Measurements from ENCODE around the gene BMX.

BMX gene

DNA sequence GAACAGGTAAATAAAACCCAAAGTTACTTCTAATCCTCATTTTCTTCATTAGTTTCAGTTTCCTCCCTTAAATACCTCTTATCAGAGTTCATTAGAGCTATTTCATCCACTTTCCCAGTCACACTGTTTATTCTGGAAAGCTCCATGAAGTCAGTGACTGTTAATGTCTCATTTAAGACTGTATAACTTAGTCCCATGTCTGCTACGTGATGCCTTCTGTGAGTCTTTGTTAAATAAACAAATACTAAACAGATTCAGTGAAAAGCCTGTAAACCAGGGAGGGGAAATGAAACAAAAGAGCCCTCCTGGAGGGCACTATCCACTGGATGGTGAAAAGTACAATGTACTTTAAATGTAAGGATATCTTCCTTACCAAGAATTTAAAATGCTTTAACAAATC, 75.4 kb downstream of the BMX start:
- DNase-seq = no peak

DNA sequence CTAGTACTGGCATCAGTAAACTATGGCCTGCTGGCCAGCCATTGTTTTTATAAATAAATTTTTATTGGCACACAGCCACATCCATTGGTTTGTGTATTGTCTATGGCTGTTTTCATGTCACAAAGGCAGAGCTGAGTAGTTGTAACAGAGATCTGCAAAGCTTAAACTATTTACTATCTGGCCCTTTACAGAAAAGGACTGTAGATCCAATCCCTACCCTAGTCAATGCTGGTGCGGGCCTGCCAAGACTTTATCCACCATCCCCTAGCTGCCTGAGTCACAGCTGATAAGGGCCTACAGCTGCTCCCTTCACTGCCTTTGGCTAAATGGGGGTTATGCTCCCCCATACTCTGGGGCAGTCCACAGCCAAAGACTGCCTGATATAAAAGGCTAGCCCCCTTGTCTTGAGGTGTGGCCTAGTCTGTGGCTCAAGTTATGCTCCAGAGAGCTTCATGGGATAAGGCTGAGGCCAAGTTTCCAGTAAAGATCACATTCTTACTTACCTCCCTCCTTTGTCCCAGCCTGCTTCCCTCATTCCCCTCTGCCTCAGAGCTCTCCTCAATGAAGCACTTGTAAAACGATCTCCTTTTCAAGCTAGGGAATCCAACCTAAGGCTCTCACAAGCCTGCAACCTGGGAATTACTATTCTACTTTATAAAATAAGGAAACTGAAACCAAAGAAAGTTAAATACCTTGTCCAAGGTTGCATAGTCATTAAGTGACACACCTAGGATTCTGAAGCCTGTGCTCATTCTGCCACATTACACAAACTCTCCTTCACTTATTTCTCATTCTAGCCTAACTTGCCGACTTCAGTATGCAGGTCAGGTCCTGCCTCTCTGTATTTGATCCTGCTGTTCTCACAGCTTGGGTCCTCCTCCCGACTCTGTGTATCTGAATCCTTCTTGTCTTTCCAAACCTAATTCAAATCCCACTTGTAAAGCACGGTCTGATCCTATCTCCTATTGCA, 79.5 kb downstream of the BMX start:
- DNase-seq = no peak

DNA sequence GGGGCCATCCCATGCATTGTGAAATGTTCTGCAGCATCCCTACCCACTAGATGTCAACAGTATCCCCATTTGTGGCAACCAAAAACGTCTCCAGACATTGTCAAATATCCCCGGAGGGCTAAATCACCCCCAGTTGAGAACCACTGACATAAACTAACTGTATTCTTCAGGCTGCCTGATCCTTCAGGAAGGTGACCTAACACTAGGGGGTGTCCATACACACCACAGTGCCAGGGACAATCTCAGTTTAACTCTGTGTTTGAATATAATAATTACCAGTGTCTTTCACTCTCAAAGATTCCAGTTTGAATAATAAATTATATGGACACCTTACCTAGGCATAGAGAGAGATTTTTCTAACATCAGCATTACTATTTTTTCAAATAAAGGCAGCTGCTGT, 93.8 kb downstream of the BMX start:
- no peak for DNase-seq

DNA sequence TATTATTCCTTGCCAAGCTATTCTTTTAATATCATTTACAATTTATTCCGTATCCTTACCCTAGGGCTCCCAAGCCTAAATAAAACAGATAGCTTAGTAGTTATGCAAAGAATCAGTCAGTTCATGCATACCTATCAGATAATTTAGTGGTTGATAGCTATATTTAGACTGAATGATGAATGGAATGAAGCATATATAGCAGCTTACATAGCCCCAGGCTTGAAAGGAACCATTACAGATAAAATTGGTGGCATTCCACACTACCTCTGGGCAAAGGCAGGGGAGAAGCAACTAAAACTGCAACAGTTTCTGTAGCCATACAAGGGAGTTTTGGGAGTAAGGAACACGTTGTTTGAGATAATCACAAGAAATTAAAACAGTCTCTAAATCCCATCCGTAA, 97.4 kb downstream of the BMX start:
- DNase-seq = no peak

DNA sequence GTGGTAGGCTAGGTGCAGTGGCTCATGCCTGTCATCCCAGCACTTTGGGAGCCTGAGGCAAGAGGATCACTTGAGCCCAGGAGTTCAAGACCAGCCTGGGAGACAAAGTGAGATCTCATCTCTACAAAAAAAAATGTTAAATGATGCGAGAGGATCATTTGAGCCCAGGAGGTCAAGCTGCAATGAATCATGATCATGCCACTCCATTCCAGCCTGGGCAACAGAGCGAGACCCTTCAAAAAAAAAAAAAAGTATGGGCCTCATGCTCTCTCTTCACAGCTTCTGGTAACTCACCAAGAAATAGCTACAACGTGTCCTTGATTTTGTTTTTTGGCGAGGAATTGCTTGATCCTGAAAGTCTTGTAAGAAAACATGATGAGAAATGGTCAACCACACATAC, 98.9 kb downstream of the BMX start:
- DNase-seq = no peak

DNA sequence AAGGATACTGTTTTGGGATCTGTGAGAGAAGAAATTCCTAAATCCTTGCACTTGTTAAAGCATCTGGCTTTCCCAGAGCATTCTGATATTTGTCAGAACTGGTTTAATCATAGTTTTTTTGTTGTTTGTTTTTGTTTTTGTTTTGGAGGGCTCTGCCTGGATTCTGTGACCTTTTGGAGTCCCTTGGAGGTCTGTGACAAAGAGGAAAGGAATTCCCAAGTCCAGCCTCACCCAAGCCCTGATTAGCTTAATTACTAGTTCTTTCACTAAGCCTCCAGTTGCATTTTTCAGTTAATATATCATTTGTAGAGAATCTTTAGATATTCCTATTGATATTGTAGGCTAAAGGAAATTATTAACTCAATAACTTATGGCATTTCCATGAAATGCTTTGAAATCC, 99.4 kb downstream of the BMX start:
- no peak for DNase-seq

DNA sequence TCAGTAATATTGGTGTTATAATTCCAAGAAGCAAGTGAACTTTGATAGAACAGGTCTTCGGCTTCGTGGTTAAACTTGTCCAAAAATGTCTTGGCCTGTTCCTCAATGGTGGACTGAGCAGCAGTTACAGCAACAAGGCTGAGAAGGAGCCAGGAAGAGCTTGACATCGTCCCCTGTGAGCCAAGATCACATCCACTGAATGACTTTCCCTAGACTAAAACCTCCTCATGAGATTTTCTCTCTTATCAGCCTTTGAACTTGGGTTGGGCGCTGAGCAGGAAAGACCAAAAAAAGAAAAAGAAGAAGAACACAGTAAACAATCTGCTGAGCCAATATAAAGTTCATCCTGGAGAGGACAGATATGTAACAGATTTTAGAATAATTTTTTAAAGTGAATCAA, 100.1 kb downstream of the BMX start, which contains the start of gene ACE2:
Gene ACE2 (minus strand): TSS at position 216 of the 400 bp plus-strand sequence. CDS start 49 bp downstream, at position 167.
- DNase-seq = no peak

DNA sequence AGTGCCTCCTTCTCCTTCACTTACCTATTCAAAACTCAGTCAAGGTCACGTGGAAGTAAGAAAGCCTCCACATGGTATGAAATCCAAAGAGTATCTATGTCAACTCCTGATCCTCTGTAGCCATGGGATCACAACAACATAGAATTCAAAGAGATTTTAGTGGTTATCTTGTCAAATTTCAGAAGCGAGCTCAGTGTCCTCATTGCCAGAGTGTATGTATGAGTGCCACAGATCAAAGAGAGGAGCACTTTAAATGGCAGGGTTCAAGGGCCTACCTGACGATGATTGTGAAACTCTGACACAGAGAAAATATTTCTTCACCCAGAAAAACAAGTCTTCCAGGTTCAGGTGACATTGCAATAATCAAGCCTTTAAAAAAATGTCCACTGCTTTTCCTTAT, 101.3 kb downstream of the BMX start:
- DNase-seq = no peak

DNA sequence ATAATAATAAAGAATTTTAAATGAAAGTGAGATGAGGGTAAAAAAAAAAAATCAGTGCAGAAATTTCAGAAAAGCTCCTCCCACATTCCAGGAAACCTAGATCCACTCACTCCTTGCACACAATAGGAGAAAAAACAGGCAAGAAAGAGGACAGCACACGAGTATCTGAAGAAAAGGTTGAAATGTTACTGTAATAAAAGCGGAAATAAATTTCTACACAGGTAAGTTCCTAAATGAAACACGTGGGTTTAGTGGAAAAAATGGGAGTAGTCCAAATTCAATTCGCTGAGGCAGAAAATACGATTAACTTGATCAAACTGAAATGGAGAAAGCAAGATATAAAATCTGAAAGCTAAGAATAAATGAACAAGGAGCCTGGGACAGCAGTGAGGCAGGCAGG, 102.2 kb downstream of the BMX start:
- DNase-seq = no peak

DNA sequence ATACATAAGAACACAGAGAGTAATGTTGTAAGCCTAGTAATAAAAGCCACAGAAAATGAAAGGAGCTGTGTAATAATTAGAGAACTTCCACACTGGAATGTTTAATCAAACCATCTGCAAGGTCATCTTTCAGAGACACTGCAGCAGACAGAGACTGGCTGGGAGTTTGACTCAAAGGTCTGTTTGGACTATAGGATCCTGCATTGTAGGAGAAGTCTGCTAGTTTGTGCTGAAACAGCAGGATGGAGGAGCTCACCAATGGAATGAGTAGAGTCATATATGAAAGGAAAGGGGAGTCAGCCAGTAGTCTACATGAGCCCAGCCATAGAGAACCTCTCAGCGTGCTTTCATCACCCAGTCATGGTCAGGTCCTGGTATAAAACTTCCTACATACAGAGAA, 104.6 kb downstream of the BMX start:
- no peak for DNase-seq

All from NCI-H1694 (cell line).